H1 (cell line): ENCODE data around the gene CDC123. TPM values are rescaled to one million over a fixed set of nuclear protein-coding genes. Genes with fewer than 3 reads are reported as not detected.

Source experiments
- ATF3 ChIP-seq: IDR thresholded peaks from 2 replicates; pipeline ENCODE4 v1.6.1; 2011; ENCODE audit warnings: low read depth, mild to moderate bottlenecking, low read length; ENCODE audit not compliant: insufficient read depth
- BRCA1 ChIP-seq: IDR thresholded peaks from 2 replicates; pipeline ENCODE4 v1.6.1; 2012; ENCODE audit warnings: low read depth, low read length, improper control_type of control experiment
- CHD1 ChIP-seq: IDR thresholded peaks from 2 replicates; pipeline ENCODE4 v1.6.1; 2012; ENCODE audit warnings: low read depth, low read length, improper control_type of control experiment
- CHD7 ChIP-seq: fragments of 300-600 bp; sonication (generic); IDR thresholded peaks from 2 replicates; pipeline ENCODE4 v1.7.1; 2012; ENCODE audit warnings: low read length, moderate library complexity, mild to moderate bottlenecking, inconsistent platforms; ENCODE audit not compliant: insufficient replicate concordance
- EZH2 ChIP-seq: fragments of 200-600 bp; sonication (generic); IDR thresholded peaks from 2 replicates; pipeline ENCODE4 v1.7.1; 2012; ENCODE audit warnings: low read depth, mild to moderate bottlenecking, moderate library complexity, low read length, inconsistent platforms; ENCODE audit not compliant: severe bottlenecking
- FOSL1 ChIP-seq: IDR thresholded peaks from 2 replicates; pipeline ENCODE4 v1.6.1; 2011; ENCODE audit warnings: mild to moderate bottlenecking, low read depth, low read length, moderate library complexity; ENCODE audit not compliant: insufficient read depth
- polyA plus RNA-seq, 7 experiments: library from polyadenylated mRNA; depleted of rRNA in 3 of 7; stranded (reverse) in 5 of 7; unstranded in 2 of 7; fragments of >200 nt in 5 of 7; fragments of 200-250 nt in 2 of 7; gene quantifications; 1 replicate in 5 of 7; 2 replicates in 1 of 7; 4 replicates in 1 of 7; pipeline versions ENCODE4 v1.2.1 to v1.2.3, GENCODE V29; 2011 to 2013; ENCODE audit warnings: missing spikeins in 2 of 7, mixed read lengths in 2 of 7
- total RNA-seq: library from RNA; stranded (reverse); fragmentation: NEBNext Ultra II Directional; extraction: Animal tissue kit (Norgen Biotek cat#: 25700); gene quantifications from 2 replicates; pipeline ENCODE4 v1.2.1, GENCODE V29; 2021
- TF ChIP-seq, protein P1 (sequence below): IDR thresholded peaks from 2 replicates; pipeline ENCODE4 v1.6.1; 2012; ENCODE audit warnings: low read length, inconsistent platforms

Gene CDC123
- total and polyA plus RNA-seq, 2 of the 8 experiments (the other 6 are each of a cell fraction or from before 2014, with no cell fraction given), result 115 to 202 TPM

- TF ChIP-seq CHD7, result no peak
- TF ChIP-seq, protein P1, sequence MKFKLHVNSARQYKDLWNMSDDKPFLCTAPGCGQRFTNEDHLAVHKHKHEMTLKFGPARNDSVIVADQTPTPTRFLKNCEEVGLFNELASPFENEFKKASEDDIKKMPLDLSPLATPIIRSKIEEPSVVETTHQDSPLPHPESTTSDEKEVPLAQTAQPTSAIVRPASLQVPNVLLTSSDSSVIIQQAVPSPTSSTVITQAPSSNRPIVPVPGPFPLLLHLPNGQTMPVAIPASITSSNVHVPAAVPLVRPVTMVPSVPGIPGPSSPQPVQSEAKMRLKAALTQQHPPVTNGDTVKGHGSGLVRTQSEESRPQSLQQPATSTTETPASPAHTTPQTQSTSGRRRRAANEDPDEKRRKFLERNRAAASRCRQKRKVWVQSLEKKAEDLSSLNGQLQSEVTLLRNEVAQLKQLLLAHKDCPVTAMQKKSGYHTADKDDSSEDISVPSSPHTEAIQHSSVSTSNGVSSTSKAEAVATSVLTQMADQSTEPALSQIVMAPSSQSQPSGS, result no peak
- no peak for TF ChIP-seq CHD1
- no peak for TF ChIP-seq ATF3
- no peak for TF ChIP-seq FOSL1
- no peak for TF ChIP-seq EZH2
- TF ChIP-seq BRCA1, result no peak
These were observed 9.7 kb upstream of the CDC123 start (continued) for GRCh38 chr10:12186323-12186722.
